ENCODE results near the gene SGSM2.

- TF ChIP-seq, protein P1, sequence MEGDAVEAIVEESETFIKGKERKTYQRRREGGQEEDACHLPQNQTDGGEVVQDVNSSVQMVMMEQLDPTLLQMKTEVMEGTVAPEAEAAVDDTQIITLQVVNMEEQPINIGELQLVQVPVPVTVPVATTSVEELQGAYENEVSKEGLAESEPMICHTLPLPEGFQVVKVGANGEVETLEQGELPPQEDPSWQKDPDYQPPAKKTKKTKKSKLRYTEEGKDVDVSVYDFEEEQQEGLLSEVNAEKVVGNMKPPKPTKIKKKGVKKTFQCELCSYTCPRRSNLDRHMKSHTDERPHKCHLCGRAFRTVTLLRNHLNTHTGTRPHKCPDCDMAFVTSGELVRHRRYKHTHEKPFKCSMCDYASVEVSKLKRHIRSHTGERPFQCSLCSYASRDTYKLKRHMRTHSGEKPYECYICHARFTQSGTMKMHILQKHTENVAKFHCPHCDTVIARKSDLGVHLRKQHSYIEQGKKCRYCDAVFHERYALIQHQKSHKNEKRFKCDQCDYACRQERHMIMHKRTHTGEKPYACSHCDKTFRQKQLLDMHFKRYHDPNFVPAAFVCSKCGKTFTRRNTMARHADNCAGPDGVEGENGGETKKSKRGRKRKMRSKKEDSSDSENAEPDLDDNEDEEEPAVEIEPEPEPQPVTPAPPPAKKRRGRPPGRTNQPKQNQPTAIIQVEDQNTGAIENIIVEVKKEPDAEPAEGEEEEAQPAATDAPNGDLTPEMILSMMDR (IDR thresholded peaks at IDR 0.05; ENCODE audit: control extremely low read depth in 1 of 3, insufficient read depth in 1 of 3, low read depth in 1 of 3, low read length in 3 of 3) = no peak
- TF ChIP-seq, protein P2, sequence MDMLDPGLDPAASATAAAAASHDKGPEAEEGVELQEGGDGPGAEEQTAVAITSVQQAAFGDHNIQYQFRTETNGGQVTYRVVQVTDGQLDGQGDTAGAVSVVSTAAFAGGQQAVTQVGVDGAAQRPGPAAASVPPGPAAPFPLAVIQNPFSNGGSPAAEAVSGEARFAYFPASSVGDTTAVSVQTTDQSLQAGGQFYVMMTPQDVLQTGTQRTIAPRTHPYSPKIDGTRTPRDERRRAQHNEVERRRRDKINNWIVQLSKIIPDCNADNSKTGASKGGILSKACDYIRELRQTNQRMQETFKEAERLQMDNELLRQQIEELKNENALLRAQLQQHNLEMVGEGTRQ (IDR thresholded peaks at IDR 0.05; ENCODE audit: low read length) = no peak
- TF ChIP-seq MAFK (IDR thresholded peaks at IDR 0.05; ENCODE audit: low read depth, low read length) (no peak), NANOG (IDR thresholded peaks at IDR 0.05; ENCODE audit: insufficient read depth, low read depth, low read length, poor library complexity, severe bottlenecking) (no peak), SP2 (IDR thresholded peaks at IDR 0.05; ENCODE audit: low read length) (no peak), CEBPB (IDR thresholded peaks at IDR 0.05; ENCODE audit: low read depth, low read length) (no peak)
Observed at GRCh38 chr17:2302778-2303203, 34.5 kb upstream of the SGSM2 start.

Data from H1 (cell line).